ENCODE data around the gene SH3BGRL. TPM values are rescaled to one million over a fixed set of nuclear protein-coding genes. Genes with fewer than 3 reads are reported as not detected.
"Not testable (repeated sequence)": the region's sequence is repeated elsewhere in the genome, so short reads cannot be mapped to it uniquely, and the experiment has no call there.

Gene SH3BGRL
- total RNA-seq, 4 donors from 2014 or later: 95.9 to 151 (median 113) TPM

DNA sequence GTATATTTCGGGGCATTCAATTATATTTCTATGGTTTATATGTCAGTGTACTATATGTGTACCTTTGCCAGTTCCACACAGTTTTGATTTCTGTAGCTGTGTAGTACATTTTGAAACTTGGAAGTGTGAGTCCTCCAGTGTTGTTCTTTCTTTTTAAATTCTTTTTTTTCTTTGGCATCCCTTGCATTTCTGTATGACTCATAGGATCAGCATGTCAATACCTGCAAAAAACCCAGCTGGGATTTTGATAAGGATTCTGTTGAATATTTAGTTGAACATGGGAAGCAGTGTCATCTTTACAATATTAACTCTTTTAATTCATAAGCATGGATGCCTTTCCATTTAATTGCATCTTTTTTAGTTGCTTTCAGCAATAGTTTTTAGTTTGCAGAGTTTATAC, 100.0 kb downstream of the SH3BGRL start:
- TF ChIP-seq EP300 (IDR thresholded peaks at IDR 0.05) (no peak), POLR2A (IDR thresholded peaks at IDR 0.05) (no peak)
- TF ChIP-seq, protein P1, sequence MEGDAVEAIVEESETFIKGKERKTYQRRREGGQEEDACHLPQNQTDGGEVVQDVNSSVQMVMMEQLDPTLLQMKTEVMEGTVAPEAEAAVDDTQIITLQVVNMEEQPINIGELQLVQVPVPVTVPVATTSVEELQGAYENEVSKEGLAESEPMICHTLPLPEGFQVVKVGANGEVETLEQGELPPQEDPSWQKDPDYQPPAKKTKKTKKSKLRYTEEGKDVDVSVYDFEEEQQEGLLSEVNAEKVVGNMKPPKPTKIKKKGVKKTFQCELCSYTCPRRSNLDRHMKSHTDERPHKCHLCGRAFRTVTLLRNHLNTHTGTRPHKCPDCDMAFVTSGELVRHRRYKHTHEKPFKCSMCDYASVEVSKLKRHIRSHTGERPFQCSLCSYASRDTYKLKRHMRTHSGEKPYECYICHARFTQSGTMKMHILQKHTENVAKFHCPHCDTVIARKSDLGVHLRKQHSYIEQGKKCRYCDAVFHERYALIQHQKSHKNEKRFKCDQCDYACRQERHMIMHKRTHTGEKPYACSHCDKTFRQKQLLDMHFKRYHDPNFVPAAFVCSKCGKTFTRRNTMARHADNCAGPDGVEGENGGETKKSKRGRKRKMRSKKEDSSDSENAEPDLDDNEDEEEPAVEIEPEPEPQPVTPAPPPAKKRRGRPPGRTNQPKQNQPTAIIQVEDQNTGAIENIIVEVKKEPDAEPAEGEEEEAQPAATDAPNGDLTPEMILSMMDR (IDR thresholded peaks at IDR 0.05): no peak
- Histone ChIP-seq H3K4me3 (no peak overlapping the region), H3K27me3 (no peaks in the 10 kb centered on the region), H3K4me1 (no peaks in the 10 kb centered on the region), H3K9me3 (no peaks in the 10 kb centered on the region), H3K36me3 (no peaks in the 10 kb centered on the region), H3K27ac (no peak overlapping the region)
- 84 to 94% methylated on average over 1 of the region's 1 CpG for WGBS, 2 donors
- no peak for DNase-seq (ENCODE audit: low spot score in 2 of 2)

DNA sequence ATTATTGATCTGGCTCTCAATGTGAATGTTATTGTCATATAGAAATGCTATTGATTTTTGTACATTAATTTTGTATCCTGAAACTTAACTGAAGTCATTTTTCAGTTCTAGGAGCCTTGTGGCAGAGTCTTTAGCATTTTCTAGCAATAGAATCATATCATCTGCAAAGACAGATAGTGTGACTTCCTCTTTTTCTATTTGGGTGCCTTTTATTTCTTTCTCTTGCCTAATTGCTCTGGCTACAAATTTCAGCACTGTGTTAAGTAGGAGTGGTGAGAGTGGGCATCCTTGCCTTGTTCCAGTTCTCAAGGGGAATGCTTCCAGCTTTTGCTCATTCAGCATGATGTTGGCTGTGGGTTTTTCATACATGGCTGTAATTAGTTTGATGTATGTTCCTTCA, 102.7 kb downstream of the SH3BGRL start:
- DNase-seq (ENCODE audit: low spot score in 2 of 2): no peak

DNA sequence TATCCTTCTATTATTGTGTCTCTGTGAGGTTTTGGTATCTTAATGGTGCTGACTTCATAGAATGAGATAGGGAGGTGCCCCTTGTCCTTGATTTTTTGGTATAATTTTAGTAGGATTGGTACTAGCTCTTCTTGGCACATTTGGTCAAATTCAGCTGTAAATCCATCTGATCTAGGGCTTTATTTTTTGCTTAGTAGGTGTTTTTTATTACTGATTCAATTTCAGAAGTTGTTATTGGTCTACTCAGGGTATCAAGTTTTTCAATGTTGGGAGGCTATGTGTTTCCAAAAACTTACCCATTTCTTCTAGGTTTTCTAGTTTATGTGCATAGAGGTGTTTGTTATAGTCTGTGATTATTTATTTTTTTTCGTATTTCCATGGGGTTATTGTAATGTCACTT, 103.3 kb downstream of the SH3BGRL start:
- DNase-seq (ENCODE audit: low spot score in 2 of 2): no peak
- 78 to 89% methylated on average over 1 of the region's 1 CpG for whole genome bisulfite sequencing, 2 donors
- TF ChIP-seq, protein P1 (IDR thresholded peaks at IDR 0.05): no peak
- TF ChIP-seq POLR2A (IDR thresholded peaks at IDR 0.05): no peak
- no peak for TF ChIP-seq EP300 (IDR thresholded peaks at IDR 0.05)
- H3K27ac ChIP-seq: no peak overlapping the region
- no peak overlapping the region for H3K4me3 ChIP-seq
- H3K9me3 ChIP-seq: no peaks in the 10 kb centered on the region
- no peaks in the 10 kb centered on the region for H3K4me1 ChIP-seq
- H3K27me3 ChIP-seq: no peaks in the 10 kb centered on the region
- no peaks in the 10 kb centered on the region for H3K36me3 ChIP-seq

More for the DNA sequence above, 102.7 kb downstream of the SH3BGRL start:
- no peak overlapping the region for H3K27ac ChIP-seq
- no peaks in the 10 kb centered on the region for H3K9me3 ChIP-seq
- no peaks in the 10 kb centered on the region for H3K4me1 ChIP-seq
- TF ChIP-seq POLR2A (IDR thresholded peaks at IDR 0.05) (no peak), EP300 (IDR thresholded peaks at IDR 0.05) (no peak)
- TF ChIP-seq, protein P1 (IDR thresholded peaks at IDR 0.05): no peak
- H3K36me3 ChIP-seq: no peaks in the 10 kb centered on the region
- H3K27me3 ChIP-seq: no peaks in the 10 kb centered on the region
- no peak overlapping the region for H3K4me3 ChIP-seq

DNA sequence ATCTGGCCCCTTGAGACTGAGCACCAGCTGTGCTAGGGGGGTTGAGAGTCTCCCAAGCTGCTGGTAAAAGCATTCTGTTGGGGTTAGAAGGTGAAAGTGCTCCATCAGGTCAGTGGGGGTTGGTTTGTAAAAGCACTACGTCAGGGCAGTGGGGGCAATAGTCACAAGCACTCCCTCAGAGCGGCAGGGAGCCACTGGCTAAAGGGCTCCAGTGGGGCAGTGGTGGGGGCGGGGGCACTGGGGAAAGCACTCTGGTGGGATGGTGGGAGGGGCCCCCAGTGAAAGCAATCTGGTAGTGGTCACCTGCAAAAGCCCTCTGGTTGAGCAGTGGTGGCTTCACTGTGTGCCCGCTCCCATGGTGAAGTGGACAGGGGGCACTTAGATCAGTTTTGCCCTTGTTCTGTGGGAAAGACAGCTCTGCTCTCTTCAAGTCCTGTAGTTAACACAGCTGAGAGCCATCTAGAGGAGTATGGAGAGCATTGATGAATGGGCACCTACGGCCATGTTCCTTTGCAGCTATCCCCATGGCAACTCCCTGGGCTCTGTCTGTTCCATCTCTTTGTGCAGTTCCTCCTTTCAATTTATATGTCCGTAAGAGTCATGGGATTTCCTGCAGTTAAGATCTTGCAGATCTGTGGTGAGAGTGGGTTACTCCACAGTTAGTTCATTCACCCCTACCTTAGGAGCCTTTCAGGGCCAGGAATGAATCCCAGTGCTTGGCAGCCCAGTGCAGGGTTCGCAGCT, 106.4 kb downstream of the SH3BGRL start:
- no peak overlapping the region for H3K4me3 ChIP-seq
- no peaks in the 10 kb centered on the region for H3K9me3 ChIP-seq
- 89 to 100% methylated on average over 4 to 7 of the region's 7 CpGs for WGBS, 2 donors
- no peaks in the 10 kb centered on the region for H3K27me3 ChIP-seq
- H3K27ac ChIP-seq: no peak overlapping the region
- no peaks in the 10 kb centered on the region for H3K36me3 ChIP-seq
- DNase-seq (ENCODE audit: low spot score in 2 of 2): no peak
- TF ChIP-seq EP300 (IDR thresholded peaks at IDR 0.05): no peak
- TF ChIP-seq, protein P1 (IDR thresholded peaks at IDR 0.05): no peak
- no peak for TF ChIP-seq POLR2A (IDR thresholded peaks at IDR 0.05)
- H3K4me1 ChIP-seq: no peaks in the 10 kb centered on the region

DNA sequence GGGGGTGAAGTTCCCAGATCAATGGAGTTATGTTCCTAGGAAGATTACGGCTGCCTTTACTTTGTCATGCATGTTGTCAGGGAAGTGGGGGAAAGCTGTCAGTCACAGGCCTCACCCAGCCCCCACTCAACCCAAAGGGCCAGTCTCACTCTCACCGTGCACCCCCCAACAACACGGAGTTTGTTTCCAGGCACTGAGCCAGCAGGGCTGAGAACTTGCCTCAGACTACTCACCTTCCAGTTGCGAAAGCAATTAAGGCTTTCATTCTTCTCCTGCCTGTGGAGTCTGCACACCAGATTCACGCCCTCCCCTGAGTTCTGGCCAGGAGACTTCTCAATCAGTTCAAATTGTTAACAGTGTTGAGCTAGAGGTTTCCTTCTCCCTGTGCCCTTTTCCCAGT, 114.3 kb downstream of the SH3BGRL start:
- H3K9me3 ChIP-seq: no peaks in the 10 kb centered on the region
- 55 to 63% methylated on average over 4 to 5 of the region's 5 CpGs for WGBS, 2 donors
- no peak overlapping the region for H3K27ac ChIP-seq
- no peak for DNase-seq (ENCODE audit: low spot score in 2 of 2)
- TF ChIP-seq, protein P1 (IDR thresholded peaks at IDR 0.05): no peak
- TF ChIP-seq EP300 (IDR thresholded peaks at IDR 0.05) (no peak), POLR2A (IDR thresholded peaks at IDR 0.05) (no peak)
- H3K27me3 ChIP-seq: no peaks in the 10 kb centered on the region
- no peak overlapping the region for H3K4me3 ChIP-seq
- no peaks in the 10 kb centered on the region for H3K4me1 ChIP-seq
- H3K36me3 ChIP-seq: no peaks in the 10 kb centered on the region

DNA sequence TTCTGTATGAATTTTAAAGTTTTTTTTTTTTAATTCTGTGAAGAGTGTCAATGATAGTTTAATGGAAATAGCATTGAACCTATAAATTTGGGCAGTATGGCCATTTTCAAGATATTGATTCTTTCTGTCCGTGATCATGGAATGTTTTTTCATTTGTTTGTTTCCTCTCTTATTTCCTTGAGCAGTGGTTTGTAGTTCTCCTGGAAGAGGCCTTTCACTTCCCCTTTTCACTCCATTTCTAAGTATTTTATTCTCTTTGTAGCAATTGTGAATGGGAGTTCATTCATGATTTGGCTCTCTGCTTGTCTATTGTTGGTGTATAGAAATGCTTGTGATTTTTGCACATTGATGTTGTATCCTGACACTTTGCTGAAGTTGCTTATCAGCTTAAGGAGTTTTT, 129.8 kb downstream of the SH3BGRL start:
- H3K27ac ChIP-seq; DNase-seq (ENCODE audit: low spot score in 2 of 2): not testable (repeated sequence)
- 36 to 50% methylated on average over 1 of the region's 1 CpG for WGBS, 2 donors

More for the DNA sequence above, 129.8 kb downstream of the SH3BGRL start:
- not testable (repeated sequence) for H3K4me1 ChIP-seq, H3K36me3 ChIP-seq, H3K4me3 ChIP-seq, H3K9me3 ChIP-seq, H3K27me3 ChIP-seq
